Right lobe of liver (tissue), 4 donors: ENCODE measurements around the gene DAO.

Experiments
- POLR2A ChIP-seq: fragments of 450-650 bp; IDR thresholded peaks from one replicate; pipeline ENCODE4 v1.6.1; 2017; ENCODE audit warnings: antibody characterized with exemption, mild to moderate bottlenecking
- TF ChIP-seq, protein P1 (sequence below), 4 donors: fragments of 200-600 bp in 3 of 4; fragments of 450-650 bp in 1 of 4; IDR thresholded peaks; one replicate each; pipeline versions ENCODE4 v1.5.1 to v1.8.0; 2016 to 2022; ENCODE audit warnings: antibody characterized with exemption in 4 of 4, mild to moderate bottlenecking in 2 of 4
- donor health status: DM: no; HTN: no; CAD: no.
- donor health status: DM: no; HTN: no; CAD: no.
- donor health status: DM: no; HTN: yes; CAD: no.

DNA sequence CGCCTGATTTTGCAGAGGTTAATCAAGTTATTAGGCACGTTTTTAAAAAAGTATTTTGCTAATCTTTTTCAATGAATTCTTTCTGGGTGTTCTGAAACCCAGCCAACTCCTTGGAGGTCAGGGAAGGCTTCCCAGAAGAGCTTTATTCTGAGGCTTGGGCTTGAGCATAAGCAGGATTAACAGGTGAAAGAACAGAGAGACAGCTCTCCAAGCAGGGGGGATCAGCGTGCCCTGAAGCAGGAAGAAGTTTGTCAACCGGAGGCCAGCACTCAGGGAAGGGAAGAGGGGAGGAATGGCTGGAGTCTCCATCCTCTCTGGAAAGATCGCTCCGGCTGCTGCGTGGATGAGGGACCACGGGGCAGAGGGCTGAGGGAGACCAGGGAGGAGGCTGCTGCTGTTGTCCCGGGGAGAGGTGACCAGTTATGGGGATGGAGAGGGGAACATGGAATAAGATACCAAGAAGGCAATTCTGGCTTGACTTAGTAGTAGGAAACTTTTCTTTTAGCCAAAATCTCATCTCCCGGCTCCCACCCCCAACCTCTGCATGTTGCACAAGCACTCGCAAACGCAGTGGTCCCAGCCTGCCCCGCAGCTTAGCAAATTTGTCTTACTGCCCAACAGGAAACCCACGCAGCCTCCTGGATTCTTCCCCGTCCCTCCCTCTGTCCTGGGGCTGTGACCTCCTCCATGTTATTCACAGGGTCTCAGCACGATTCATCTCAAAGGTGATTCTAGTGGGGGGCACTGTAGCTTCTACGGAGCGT lies 21.4 kb upstream of the DAO start:
- TF ChIP-seq POLR2A: no peak
- TF ChIP-seq, protein P1, sequence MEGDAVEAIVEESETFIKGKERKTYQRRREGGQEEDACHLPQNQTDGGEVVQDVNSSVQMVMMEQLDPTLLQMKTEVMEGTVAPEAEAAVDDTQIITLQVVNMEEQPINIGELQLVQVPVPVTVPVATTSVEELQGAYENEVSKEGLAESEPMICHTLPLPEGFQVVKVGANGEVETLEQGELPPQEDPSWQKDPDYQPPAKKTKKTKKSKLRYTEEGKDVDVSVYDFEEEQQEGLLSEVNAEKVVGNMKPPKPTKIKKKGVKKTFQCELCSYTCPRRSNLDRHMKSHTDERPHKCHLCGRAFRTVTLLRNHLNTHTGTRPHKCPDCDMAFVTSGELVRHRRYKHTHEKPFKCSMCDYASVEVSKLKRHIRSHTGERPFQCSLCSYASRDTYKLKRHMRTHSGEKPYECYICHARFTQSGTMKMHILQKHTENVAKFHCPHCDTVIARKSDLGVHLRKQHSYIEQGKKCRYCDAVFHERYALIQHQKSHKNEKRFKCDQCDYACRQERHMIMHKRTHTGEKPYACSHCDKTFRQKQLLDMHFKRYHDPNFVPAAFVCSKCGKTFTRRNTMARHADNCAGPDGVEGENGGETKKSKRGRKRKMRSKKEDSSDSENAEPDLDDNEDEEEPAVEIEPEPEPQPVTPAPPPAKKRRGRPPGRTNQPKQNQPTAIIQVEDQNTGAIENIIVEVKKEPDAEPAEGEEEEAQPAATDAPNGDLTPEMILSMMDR (IDR thresholded peaks at IDR 0.05): no peak
